Stimulated activated CD4-positive, alpha-beta T cell treated with anti-CD3 and anti-CD28 coated beads, Interleukin-4, amount 100 ng/mL, for 48 hours (primary cell): Measurements from ENCODE around the gene PCSK6.

ENCODE experiments used
- DNase-seq, 2 donors: peaks; one replicate each; pipeline ENCODE4 v3.0.0-alpha.2; 2020; ENCODE audit warnings: low read depth in 2 of 2

Gene PCSK6

GRCh38 chr15:101326462-101327146 lies 162.9 kb downstream of the PCSK6 start:
- DNase-seq: no peak

- DNase-seq: no peak
Measured at GRCh38 chr15:101326026-101326315, 163.5 kb downstream of the PCSK6 start.

- no peak for DNase-seq
Measured at GRCh38 chr15:101325263-101326025, 164.1 kb downstream of the PCSK6 start.

GRCh38 chr15:101324524-101325177 lies 164.9 kb downstream of the PCSK6 start:
- DNase-seq: no peak

GRCh38 chr15:101323793-101324523 lies 165.5 kb downstream of the PCSK6 start:
- no peak for DNase-seq

- DNase-seq: no peak
Measured at GRCh38 chr15:101322854-101323477, 166.5 kb downstream of the PCSK6 start.

GRCh38 chr15:101322016-101322695 lies 167.4 kb downstream of the PCSK6 start:
- no peak for DNase-seq

- DNase-seq: peak; percentile 40 to 43
Measured at GRCh38 chr15:101320501-101321052, 168.9 kb downstream of the PCSK6 start.

GRCh38 chr15:101318839-101319238 lies 170.7 kb downstream of the PCSK6 start:
- no peak for DNase-seq

- DNase-seq: no peak
Measured at GRCh38 chr15:101318147-101318819, 171.2 kb downstream of the PCSK6 start.

GRCh38 chr15:101317336-101317872 lies 172.1 kb downstream of the PCSK6 start:
- DNase-seq: no peak

- no peak for DNase-seq
Measured at GRCh38 chr15:101316529-101316928, 173.0 kb downstream of the PCSK6 start.

- no peak for DNase-seq
Measured at GRCh38 chr15:101315736-101316135, 173.8 kb downstream of the PCSK6 start.

- DNase-seq: no peak
Measured at GRCh38 chr15:101314336-101315125, 175.0 kb downstream of the PCSK6 start.

- DNase-seq: no peak
Measured at GRCh38 chr15:101313041-101313761, 176.3 kb downstream of the PCSK6 start.

GRCh38 chr15:101310508-101310907 lies 179.0 kb downstream of the PCSK6 start:
- no peak for DNase-seq

GRCh38 chr15:101310161-101310480 lies 179.4 kb downstream of the PCSK6 start:
- no peak for DNase-seq

- no peak for DNase-seq
Measured at GRCh38 chr15:101309436-101310160, 179.9 kb downstream of the PCSK6 start.
